ENCODE measurements around the gene PID1.

GRCh38 chr2:229080172-229080571, 190.9 kb downstream of the PID1 start:
- no peak for TF ChIP-seq POLR2AphosphoS5 (IDR thresholded peaks at IDR 0.05; ENCODE audit: insufficient read depth in 1 of 2, low read depth in 1 of 2)
- TF ChIP-seq POLR2A (IDR thresholded peaks at IDR 0.05), result no peak
- no peak for TF ChIP-seq CTCF (IDR thresholded peaks at IDR 0.05)
